H1 (cell line): ENCODE results near the gene CREB3L1. TPM values are rescaled to one million over a fixed set of nuclear protein-coding genes. Genes with fewer than 3 reads are reported as not detected.

Experiments
- BACH1 ChIP-seq: IDR thresholded peaks from 2 replicates; pipeline ENCODE4 v1.6.1; 2012; ENCODE audit warnings: low read length, improper control_type of control experiment
- EGR1 ChIP-seq: IDR thresholded peaks from 2 replicates; pipeline ENCODE4 v1.6.1; 2011; ENCODE audit warnings: low read depth, low read length, borderline replicate concordance
- EP300 ChIP-seq, 2 experiments: IDR thresholded peaks; 1 replicate in 1 of 2; 2 replicates in 1 of 2; pipeline ENCODE4 v1.6.1; 2011 to 2012; ENCODE audit warnings: low read depth in 2 of 2, low read length in 2 of 2, mild to moderate bottlenecking in 2 of 2, borderline replicate concordance in 1 of 2, inconsistent platforms in 1 of 2, moderate library complexity in 1 of 2
- FOSL1 ChIP-seq: IDR thresholded peaks from 2 replicates; pipeline ENCODE4 v1.6.1; 2011; ENCODE audit warnings: mild to moderate bottlenecking, low read depth, low read length, moderate library complexity; ENCODE audit not compliant: insufficient read depth
- NRF1 ChIP-seq: IDR thresholded peaks from 2 replicates; pipeline ENCODE4 v1.6.1; 2011; ENCODE audit warnings: mild to moderate bottlenecking, low read depth, low read length, improper control_type of control experiment
- SIN3A ChIP-seq, 2 experiments: IDR thresholded peaks in 1 of 2; conservative IDR thresholded peaks in 1 of 2; 2 replicates each; pipeline ENCODE4 v1.6.1; 2011 to 2012; ENCODE audit warnings: low read length in 2 of 2, improper control_type of control experiment in 1 of 2, low read depth in 1 of 2, mild to moderate bottlenecking in 1 of 2
- TBP ChIP-seq: IDR thresholded peaks from 2 replicates; pipeline ENCODE4 v1.6.1; 2011; ENCODE audit warnings: low read depth, low read length, improper control_type of control experiment
- polyA plus RNA-seq, 7 experiments: library from polyadenylated mRNA; depleted of rRNA in 3 of 7; stranded (reverse) in 5 of 7; unstranded in 2 of 7; fragments of >200 nt in 5 of 7; fragments of 200-250 nt in 2 of 7; gene quantifications; 1 replicate in 5 of 7; 2 replicates in 1 of 7; 4 replicates in 1 of 7; pipeline versions ENCODE4 v1.2.1 to v1.2.3, GENCODE V29; 2011 to 2013; ENCODE audit warnings: missing spikeins in 2 of 7, mixed read lengths in 2 of 7
- total RNA-seq: library from RNA; stranded (reverse); fragmentation: NEBNext Ultra II Directional; extraction: Animal tissue kit (Norgen Biotek cat#: 25700); gene quantifications from 2 replicates; pipeline ENCODE4 v1.2.1, GENCODE V29; 2021
- TF ChIP-seq, protein P1 (sequence below): IDR thresholded peaks from 2 replicates; pipeline ENCODE4 v1.6.1; 2011; ENCODE audit warnings: low read length, improper control_type of control experiment

Gene CREB3L1
- total and polyA plus RNA-seq, 2 of the 8 experiments (the other 6 are each of a cell fraction or from before 2014, with no cell fraction given), result 4.1 to 12.7 TPM

GRCh38 chr11:46264030-46264429 is 13.4 kb upstream of the CREB3L1 start (continued):
- TF ChIP-seq, protein P1, sequence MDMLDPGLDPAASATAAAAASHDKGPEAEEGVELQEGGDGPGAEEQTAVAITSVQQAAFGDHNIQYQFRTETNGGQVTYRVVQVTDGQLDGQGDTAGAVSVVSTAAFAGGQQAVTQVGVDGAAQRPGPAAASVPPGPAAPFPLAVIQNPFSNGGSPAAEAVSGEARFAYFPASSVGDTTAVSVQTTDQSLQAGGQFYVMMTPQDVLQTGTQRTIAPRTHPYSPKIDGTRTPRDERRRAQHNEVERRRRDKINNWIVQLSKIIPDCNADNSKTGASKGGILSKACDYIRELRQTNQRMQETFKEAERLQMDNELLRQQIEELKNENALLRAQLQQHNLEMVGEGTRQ, result no peak
- TF ChIP-seq NRF1 (no peak), SIN3A (conservative IDR thresholded peaks at IDR 0.05 in 1 of 2, IDR thresholded peaks at IDR 0.05 in 1 of 2; ENCODE audit: low read depth in 1 of 2, low read length in 2 of 2) (no peak), TBP (no peak), EGR1 (no peak), EP300 (IDR thresholded peaks at IDR 0.05; ENCODE audit: borderline replicate concordance in 1 of 2, low read depth in 2 of 2, low read length in 2 of 2) (no peak), BACH1 (no peak), FOSL1 (no peak)
